Subcutaneous abdominal adipose tissue (tissue), 5 donors: ENCODE data around the gene RBM19.

Experiments
- H3K27ac ChIP-seq: one replicate; pipeline ENCODE4 v1.7.0; 2013; ENCODE audit warnings: low read depth, mild to moderate bottlenecking, inconsistent platforms, low read length, moderate library complexity
- H3K27me3 ChIP-seq, 5 donors: one replicate each; pipeline ENCODE4 v1.7.0; 2013; ENCODE audit warnings: low read length in 5 of 5, inconsistent platforms in 1 of 5; ENCODE audit not compliant: control insufficient read depth in 5 of 5, insufficient read depth in 4 of 5
- H3K36me3 ChIP-seq, 5 donors: one replicate each; pipeline ENCODE4 v1.7.0; 2013; ENCODE audit warnings: low read length in 5 of 5; ENCODE audit not compliant: control insufficient read depth in 5 of 5, insufficient read depth in 5 of 5
- H3K4me1 ChIP-seq, 5 donors: one replicate each; pipeline ENCODE4 v1.7.0; 2013; ENCODE audit warnings: low read length in 5 of 5, mild to moderate bottlenecking in 3 of 5, moderate library complexity in 1 of 5; ENCODE audit not compliant: control insufficient read depth in 5 of 5, insufficient read depth in 5 of 5
- H3K4me3 ChIP-seq, 5 donors: one replicate each; pipeline ENCODE4 v1.7.0; 2013; ENCODE audit warnings: low read length in 5 of 5, low read depth in 1 of 5
- H3K9ac ChIP-seq, 5 donors: one replicate each; pipeline ENCODE4 v1.7.0; 2013; ENCODE audit warnings: low read length in 5 of 5, mild to moderate bottlenecking in 4 of 5, moderate library complexity in 3 of 5
- H3K9me3 ChIP-seq, 5 donors: one replicate each; pipeline ENCODE4 v1.7.0; 2013; ENCODE audit warnings: low read length in 5 of 5; ENCODE audit not compliant: control insufficient read depth in 5 of 5
- donor health status: healthy.
- donor health status: healthy.
- donor health status: healthy.
- donor health status: healthy.
- donor health status: healthy.

Gene RBM19

GRCh38 chr12:113779774-113780173 lies 186.4 kb downstream of the RBM19 start:
- no peak overlapping the region for H3K4me3 ChIP-seq
- H3K36me3 ChIP-seq: no peaks in the 10 kb centered on the region
- H3K9me3 ChIP-seq: peaks cover 0 to 7% (median 3%) of the 10 kb centered on the region in 5 donors
- no peak overlapping the region for H3K9ac ChIP-seq
- H3K27ac ChIP-seq: no peak overlapping the region
- H3K4me1 ChIP-seq: no peaks in the 10 kb centered on the region
- peaks cover 16 to 54% (median 39%) of the 10 kb centered on the region in 5 donors for H3K27me3 ChIP-seq

- Histone ChIP-seq H3K9ac (no peak overlapping the region), H3K27ac (no peak overlapping the region), H3K4me3 (no peak overlapping the region), H3K4me1 (no peaks in the 10 kb centered on the region), H3K27me3 (peaks cover 6 to 52% (median 40%) of the 10 kb centered on the region in 5 donors), H3K36me3 (no peaks in the 10 kb centered on the region), H3K9me3 (peaks cover 0 to 7% (median 3%) of the 10 kb centered on the region in 5 donors)
Observed at GRCh38 chr12:113778432-113779132, 187.5 kb downstream of the RBM19 start.

GRCh38 chr12:113777751-113778150 lies 188.4 kb downstream of the RBM19 start:
- H3K4me1 ChIP-seq: no peaks in the 10 kb centered on the region
- H3K27me3 ChIP-seq: peaks cover 7 to 47% (median 40%) of the 10 kb centered on the region in 5 donors
- H3K27ac ChIP-seq: no peak overlapping the region
- H3K36me3 ChIP-seq: no peaks in the 10 kb centered on the region
- peaks cover 0 to 7% (median 3%) of the 10 kb centered on the region in 5 donors for H3K9me3 ChIP-seq
- H3K4me3 ChIP-seq: no peak overlapping the region
- H3K9ac ChIP-seq: no peak overlapping the region

- no peaks in the 10 kb centered on the region for H3K4me1 ChIP-seq
- H3K4me3 ChIP-seq: no peak overlapping the region
- H3K9me3 ChIP-seq: peaks cover 0 to 7% (median 3%) of the 10 kb centered on the region in 5 donors
- no peak overlapping the region for H3K27ac ChIP-seq
- H3K27me3 ChIP-seq: peaks cover 7 to 35% (median 32%) of the 10 kb centered on the region in 5 donors
- H3K36me3 ChIP-seq: no peaks in the 10 kb centered on the region
- H3K9ac ChIP-seq: no peak overlapping the region
Observed at GRCh38 chr12:113776536-113776935, 189.6 kb downstream of the RBM19 start.

- peaks cover 0 to under 1% (median under 1%) of the 10 kb centered on the region in 5 donors for H3K9me3 ChIP-seq
- no peak overlapping the region for H3K9ac ChIP-seq
- no peak overlapping the region for H3K4me3 ChIP-seq
- H3K27ac ChIP-seq: no peak overlapping the region
- peaks cover 7 to 32% (median 26%) of the 10 kb centered on the region in 5 donors for H3K27me3 ChIP-seq
- no peaks in the 10 kb centered on the region for H3K36me3 ChIP-seq
- no peaks in the 10 kb centered on the region for H3K4me1 ChIP-seq
Observed at GRCh38 chr12:113774526-113774925, 191.6 kb downstream of the RBM19 start.

- Histone ChIP-seq H3K27ac (no peak overlapping the region), H3K36me3 (no peaks in the 10 kb centered on the region), H3K9ac (no peak overlapping the region), H3K27me3 (peaks cover 4 to 25% (median 14%) of the 10 kb centered on the region in 5 donors), H3K4me3 (no peak overlapping the region), H3K9me3 (no peaks in the 10 kb centered on the region), H3K4me1 (no peaks in the 10 kb centered on the region)
Observed at GRCh38 chr12:113772505-113773030, 193.6 kb downstream of the RBM19 start.

- H3K4me3 ChIP-seq: no peak overlapping the region
- no peaks in the 10 kb centered on the region for H3K9me3 ChIP-seq
- no peak overlapping the region for H3K9ac ChIP-seq
- H3K27me3 ChIP-seq: peaks cover 0 to 14% (median 11%) of the 10 kb centered on the region in 5 donors
- no peaks in the 10 kb centered on the region for H3K36me3 ChIP-seq
- no peaks in the 10 kb centered on the region for H3K4me1 ChIP-seq
- no peak overlapping the region for H3K27ac ChIP-seq
Observed at GRCh38 chr12:113770389-113770865, 195.7 kb downstream of the RBM19 start.

GRCh38 chr12:113769305-113769704 lies 196.8 kb downstream of the RBM19 start:
- no peaks in the 10 kb centered on the region for H3K4me1 ChIP-seq
- no peaks in the 10 kb centered on the region for H3K36me3 ChIP-seq
- H3K4me3 ChIP-seq: no peak overlapping the region
- H3K9me3 ChIP-seq: no peaks in the 10 kb centered on the region
- H3K9ac ChIP-seq: no peak overlapping the region
- H3K27ac ChIP-seq: no peak overlapping the region
- peaks cover under 1 to 20% (median 15%) of the 10 kb centered on the region in 5 donors for H3K27me3 ChIP-seq

- Histone ChIP-seq H3K27ac (no peak overlapping the region), H3K9ac (no peak overlapping the region), H3K36me3 (no peaks in the 10 kb centered on the region), H3K27me3 (peaks cover 2 to 23% (median 20%) of the 10 kb centered on the region in 5 donors), H3K9me3 (no peaks in the 10 kb centered on the region), H3K4me3 (no peak overlapping the region), H3K4me1 (no peaks in the 10 kb centered on the region)
Observed at GRCh38 chr12:113768850-113769249, 197.3 kb downstream of the RBM19 start.
